Gastroesophageal sphincter (tissue), 3 donors: ENCODE data around the gene DIPK1A.

Experiments
- EP300 ChIP-seq: sonication (generic); formaldehyde crosslinking; IDR thresholded peaks from one replicate; pipeline ENCODE4 v1.6.1; 2017; ENCODE audit warnings: antibody characterized with exemption, mild to moderate bottlenecking
- TF ChIP-seq, protein P1 (sequence below), 4 experiments: fragments of 200-600 bp in 2 of 4; fragments of 450-650 bp in 2 of 4; sonication (generic) in 1 of 4; IDR thresholded peaks; one replicate each; pipeline ENCODE4 v1.5.1; 2017 to 2019; ENCODE audit warnings: antibody characterized with exemption in 4 of 4, mild to moderate bottlenecking in 2 of 4, moderate library complexity in 2 of 4

DNA sequence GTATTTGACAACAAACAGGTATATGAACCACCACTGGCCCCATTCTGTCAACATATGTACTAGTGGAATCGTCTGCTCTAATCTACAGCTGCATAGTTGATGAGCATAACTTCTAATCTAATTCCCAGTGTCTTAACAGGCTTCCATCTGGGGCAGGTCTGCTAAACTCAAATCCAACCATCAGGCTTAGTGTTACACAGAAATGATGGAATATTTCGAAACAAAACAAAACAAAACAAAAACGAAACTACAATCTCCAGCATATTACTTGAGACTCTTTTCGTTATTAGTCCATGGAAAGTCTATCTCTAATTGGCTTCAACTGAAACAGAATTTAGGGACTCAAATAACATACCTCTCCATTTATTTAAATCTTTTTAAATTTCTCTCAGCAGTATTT, 37.6 kb downstream of the DIPK1A start:
- TF ChIP-seq, protein P1, sequence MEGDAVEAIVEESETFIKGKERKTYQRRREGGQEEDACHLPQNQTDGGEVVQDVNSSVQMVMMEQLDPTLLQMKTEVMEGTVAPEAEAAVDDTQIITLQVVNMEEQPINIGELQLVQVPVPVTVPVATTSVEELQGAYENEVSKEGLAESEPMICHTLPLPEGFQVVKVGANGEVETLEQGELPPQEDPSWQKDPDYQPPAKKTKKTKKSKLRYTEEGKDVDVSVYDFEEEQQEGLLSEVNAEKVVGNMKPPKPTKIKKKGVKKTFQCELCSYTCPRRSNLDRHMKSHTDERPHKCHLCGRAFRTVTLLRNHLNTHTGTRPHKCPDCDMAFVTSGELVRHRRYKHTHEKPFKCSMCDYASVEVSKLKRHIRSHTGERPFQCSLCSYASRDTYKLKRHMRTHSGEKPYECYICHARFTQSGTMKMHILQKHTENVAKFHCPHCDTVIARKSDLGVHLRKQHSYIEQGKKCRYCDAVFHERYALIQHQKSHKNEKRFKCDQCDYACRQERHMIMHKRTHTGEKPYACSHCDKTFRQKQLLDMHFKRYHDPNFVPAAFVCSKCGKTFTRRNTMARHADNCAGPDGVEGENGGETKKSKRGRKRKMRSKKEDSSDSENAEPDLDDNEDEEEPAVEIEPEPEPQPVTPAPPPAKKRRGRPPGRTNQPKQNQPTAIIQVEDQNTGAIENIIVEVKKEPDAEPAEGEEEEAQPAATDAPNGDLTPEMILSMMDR (IDR thresholded peaks at IDR 0.05), result no peak
- no peak for TF ChIP-seq EP300
